ENCODE measurements around the gene RABEP2.
"Not testable (repeated sequence)": the region's sequence is repeated elsewhere in the genome, so short reads cannot be mapped to it uniquely, and the experiment has no call there.

Gene RABEP2

DNA sequence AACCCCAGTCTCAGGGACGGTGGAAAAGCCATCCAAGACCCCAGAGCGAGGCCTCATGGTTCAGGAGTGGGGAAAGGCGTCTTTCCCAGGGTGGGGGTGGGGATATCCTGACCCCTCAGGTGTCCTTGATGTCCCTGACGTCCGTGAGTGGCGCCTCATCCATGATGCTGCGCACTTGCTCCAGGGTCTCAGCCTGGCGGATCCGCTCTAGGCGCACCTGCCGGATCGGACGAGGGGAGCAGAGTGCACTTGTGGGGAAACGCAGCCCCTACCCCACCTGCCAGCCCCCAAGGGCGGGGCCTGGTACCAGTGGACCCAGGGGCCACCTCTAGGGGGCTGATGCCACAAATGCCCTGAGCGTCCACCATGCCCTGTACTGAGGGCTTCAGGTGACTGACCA, 20.2 kb downstream of the RABEP2 start:
- DNase-seq (ENCODE audit: low read depth in 1 of 2, low spot score in 1 of 2) = no peak

GRCh38 chr16:28904363-28904762, 20.7 kb downstream of the RABEP2 start:
- no peak for DNase-seq (ENCODE audit: low read depth in 1 of 2, low spot score in 1 of 2)

GRCh38 chr16:28903344-28904042, 21.5 kb downstream of the RABEP2 start:
- DNase-seq (ENCODE audit: low read depth in 1 of 2, low spot score in 1 of 2) = no peak

- no peak for DNase-seq (ENCODE audit: low read depth in 1 of 2, low spot score in 1 of 2)
These were observed 22.1 kb downstream of the RABEP2 start for GRCh38 chr16:28902909-28903308.

DNA sequence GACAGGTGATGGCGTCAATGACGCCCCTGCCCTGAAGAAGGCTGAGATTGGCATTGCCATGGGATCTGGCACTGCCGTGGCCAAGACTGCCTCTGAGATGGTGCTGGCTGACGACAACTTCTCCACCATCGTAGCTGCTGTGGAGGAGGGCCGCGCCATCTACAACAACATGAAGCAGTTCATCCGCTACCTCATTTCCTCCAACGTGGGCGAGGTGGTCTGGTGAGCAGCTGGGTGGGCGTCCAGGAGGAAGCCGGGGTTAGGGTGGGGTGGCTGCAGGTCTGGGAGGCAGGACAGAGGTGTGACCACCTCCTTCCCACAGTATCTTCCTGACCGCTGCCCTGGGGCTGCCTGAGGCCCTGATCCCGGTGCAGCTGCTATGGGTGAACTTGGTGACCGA, 23.2 kb downstream of the RABEP2 start:
- DNase-seq (ENCODE audit: low read depth in 1 of 2, low spot score in 1 of 2) = no peak

GRCh38 chr16:28900601-28901000, 24.4 kb downstream of the RABEP2 start:
- no peak for DNase-seq (ENCODE audit: low read depth in 1 of 2, low spot score in 1 of 2)

GRCh38 chr16:28899882-28900590, 25.0 kb downstream of the RABEP2 start:
- DNase-seq (ENCODE audit: low read depth in 1 of 2, low spot score in 1 of 2) = no peak

- no peak for DNase-seq (ENCODE audit: low read depth in 1 of 2, low spot score in 1 of 2)
These were observed 26.1 kb downstream of the RABEP2 start for GRCh38 chr16:28898942-28899341.

DNA sequence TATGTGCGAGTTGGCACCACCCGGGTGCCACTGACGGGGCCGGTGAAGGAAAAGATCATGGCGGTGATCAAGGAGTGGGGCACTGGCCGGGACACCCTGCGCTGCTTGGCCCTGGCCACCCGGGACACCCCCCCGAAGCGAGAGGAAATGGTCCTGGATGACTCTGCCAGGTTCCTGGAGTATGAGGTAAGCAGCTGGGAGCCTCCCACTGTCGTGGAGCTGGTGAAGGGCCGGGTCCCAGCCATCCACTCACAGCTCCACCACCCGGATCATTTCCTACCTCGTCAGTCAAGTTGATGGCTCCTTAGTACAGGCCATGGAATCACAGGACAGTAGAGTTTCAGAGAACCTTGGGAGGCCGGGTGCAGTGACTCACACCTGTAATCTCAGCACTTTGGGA, 26.8 kb downstream of the RABEP2 start:
- no peak for DNase-seq (ENCODE audit: low read depth in 1 of 2, low spot score in 1 of 2)

GRCh38 chr16:28897826-28898225, 27.2 kb downstream of the RABEP2 start:
- DNase-seq (ENCODE audit: low read depth in 1 of 2, low spot score in 1 of 2) = no peak

GRCh38 chr16:28895609-28896008, 29.4 kb downstream of the RABEP2 start:
- no peak for DNase-seq (ENCODE audit: low read depth in 1 of 2, low spot score in 1 of 2)

- DNase-seq (ENCODE audit: low read depth in 1 of 2, low spot score in 1 of 2) = no peak
These were observed 31.7 kb downstream of the RABEP2 start for GRCh38 chr16:28893291-28893690.

DNA sequence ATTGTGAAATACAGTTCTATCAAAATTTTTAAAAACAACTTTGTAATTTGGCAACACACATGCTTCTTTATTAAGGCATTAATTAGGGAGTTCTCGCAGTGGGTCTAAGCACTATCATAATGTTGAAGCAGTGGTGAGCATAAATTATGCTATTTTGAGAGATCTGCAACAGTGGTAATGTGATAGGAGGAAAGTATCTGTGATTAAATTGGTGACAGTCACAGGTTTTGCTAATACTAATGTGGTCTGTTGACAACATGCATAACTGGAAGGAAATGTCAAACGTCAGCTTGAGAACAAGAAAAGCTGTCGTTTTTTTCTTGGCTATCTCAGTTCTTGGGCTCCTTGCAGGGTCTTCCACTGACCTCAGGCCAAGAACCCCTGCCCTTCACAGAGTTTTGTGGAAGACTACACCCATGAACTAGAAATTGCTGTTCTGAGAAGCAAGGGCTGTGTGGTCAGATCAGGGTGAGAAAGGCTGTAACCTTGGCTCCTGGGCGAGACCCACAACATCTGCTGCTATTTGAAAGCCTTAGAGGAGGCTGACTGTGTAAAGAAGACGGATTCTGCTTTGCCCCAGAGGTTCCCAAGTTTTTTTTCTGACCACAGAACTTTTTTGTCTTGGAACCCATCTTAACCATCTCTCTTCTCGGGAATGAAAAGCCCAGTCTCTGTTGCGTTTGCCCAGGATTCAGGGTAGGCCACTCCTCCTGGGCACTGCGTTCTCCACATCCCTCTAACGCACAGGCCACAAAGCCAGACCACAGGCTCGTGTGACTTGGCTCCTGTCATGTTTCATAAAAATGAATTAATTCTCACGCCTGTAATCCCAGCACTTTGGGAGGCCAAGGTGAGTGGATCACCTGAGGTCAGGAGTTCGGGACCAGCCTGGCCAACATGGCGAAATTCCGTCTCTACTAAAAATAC, 32.8 kb downstream of the RABEP2 start:
- no peak for DNase-seq (ENCODE audit: low read depth in 1 of 2, low spot score in 1 of 2)

DNA sequence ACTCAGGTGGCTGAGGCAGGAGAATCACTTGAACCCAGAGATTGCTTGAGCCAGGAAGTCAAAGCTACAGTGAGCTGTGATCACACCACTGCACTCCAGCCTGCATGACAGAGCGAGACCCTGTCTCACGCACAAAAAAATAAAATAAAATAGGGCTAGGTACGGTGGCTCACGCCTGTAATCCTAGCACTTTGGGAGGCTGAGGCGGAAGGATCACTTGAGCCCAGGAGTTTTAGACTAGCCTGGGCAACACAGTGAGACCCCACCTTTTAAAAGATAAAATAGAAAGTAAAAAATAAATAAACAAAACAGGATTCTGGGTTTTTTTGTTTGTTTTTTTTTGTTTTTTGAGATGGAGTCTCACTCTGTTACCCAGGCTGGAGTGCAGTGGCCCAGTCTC, 34.7 kb downstream of the RABEP2 start:
- DNase-seq (ENCODE audit: low read depth in 1 of 2, low spot score in 1 of 2) = not testable (repeated sequence)

GRCh38 chr16:28886945-28887344, 38.1 kb downstream of the RABEP2 start:
- no peak for DNase-seq (ENCODE audit: low read depth in 1 of 2, low spot score in 1 of 2)

DNA sequence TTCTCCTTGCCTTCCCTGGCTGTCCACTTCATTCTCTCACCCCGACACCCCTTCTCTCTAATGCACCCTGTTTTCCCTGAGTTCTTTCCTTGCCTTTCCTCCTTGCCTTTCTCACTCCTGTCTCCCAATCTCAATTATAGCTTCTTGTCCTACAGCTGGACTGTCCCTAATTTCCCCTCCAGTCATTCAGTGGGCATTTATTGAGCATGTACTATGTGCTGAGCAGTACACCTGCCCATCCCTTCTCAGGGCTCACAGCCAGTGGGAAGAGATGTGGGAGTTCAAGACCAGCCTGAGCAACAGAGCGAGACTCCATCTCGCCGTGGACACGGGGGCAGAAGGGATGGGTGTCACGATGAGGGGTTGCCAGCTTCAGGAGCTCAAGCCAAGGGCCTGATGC, 41.0 kb downstream of the RABEP2 start:
- DNase-seq (ENCODE audit: low read depth in 1 of 2, low spot score in 1 of 2) = no peak

- DNase-seq (ENCODE audit: low read depth in 1 of 2, low spot score in 1 of 2) = no peak
These were observed 41.6 kb downstream of the RABEP2 start for GRCh38 chr16:28883221-28883996.

GRCh38 chr16:28882551-28883160, 42.4 kb downstream of the RABEP2 start:
- no peak for DNase-seq (ENCODE audit: low read depth in 1 of 2, low spot score in 1 of 2)

GRCh38 chr16:28881565-28881964, 43.5 kb downstream of the RABEP2 start:
- DNase-seq (ENCODE audit: low read depth in 1 of 2, low spot score in 1 of 2) = not testable (repeated sequence)

GRCh38 chr16:28880955-28881354, 44.1 kb downstream of the RABEP2 start:
- DNase-seq (ENCODE audit: low read depth in 1 of 2, low spot score in 1 of 2) = no peak

GRCh38 chr16:28880589-28880915, 44.5 kb downstream of the RABEP2 start:
- no peak for DNase-seq (ENCODE audit: low read depth in 1 of 2, low spot score in 1 of 2)

All from activated T-helper 1 cell treated with anti-CD3 and anti-CD28 coated beads, Interleukin-2, amount 50 U/mL, for 16 hours (primary cell).